Parathyroid adenoma (tissue), 2 donors: Measurements from ENCODE around the gene MAIP1.

Experiments used
- H2AFZ ChIP-seq: fragments of 300-600 bp; sonication (generic); one replicate; pipeline ENCODE4 v1.7.0; 2017; ENCODE audit warnings: antibody characterized with exemption, mild to moderate bottlenecking
- H3K27ac ChIP-seq: fragments of 300-600 bp; sonication (generic); one replicate; pipeline ENCODE4 v1.7.0; 2017
- H3K27me3 ChIP-seq: fragments of 300-600 bp; sonication (generic); one replicate; pipeline ENCODE4 v1.7.0; 2017; ENCODE audit warnings: low read length; ENCODE audit not compliant: control insufficient read depth, insufficient read depth
- H3K36me3 ChIP-seq: fragments of 300-600 bp; sonication (generic); one replicate; pipeline ENCODE4 v1.7.0; 2017; ENCODE audit warnings: low read length; ENCODE audit not compliant: control insufficient read depth, insufficient read depth
- H3K4me1 ChIP-seq: fragments of 300-600 bp; sonication (generic); one replicate; pipeline ENCODE4 v1.7.0; 2017; ENCODE audit warnings: control low read depth
- H3K4me2 ChIP-seq: fragments of 300-600 bp; sonication (generic); one replicate; pipeline ENCODE4 v1.7.0; 2017; ENCODE audit warnings: low read length
- H3K4me3 ChIP-seq: fragments of 300-600 bp; sonication (generic); one replicate; pipeline ENCODE4 v1.7.0; 2017; ENCODE audit warnings: low read depth, low read length
- H3K79me2 ChIP-seq: fragments of 300-600 bp; sonication (generic); one replicate; pipeline ENCODE4 v1.7.0; 2017; ENCODE audit warnings: control low read depth
- H3K9ac ChIP-seq: fragments of 300-600 bp; sonication (generic); one replicate; pipeline ENCODE4 v1.7.0; 2017; ENCODE audit warnings: mild to moderate bottlenecking
- H3K9me3 ChIP-seq: fragments of 300-600 bp; sonication (generic); one replicate; pipeline ENCODE4 v1.7.0; 2017; ENCODE audit warnings: low read length; ENCODE audit not compliant: control insufficient read depth
- TF ChIP-seq, protein P1 (sequence below): fragments of 300-600 bp; sonication (generic); IDR thresholded peaks from one replicate; pipeline ENCODE4 v1.7.0; 2017; ENCODE audit warnings: antibody characterized with exemption, mild to moderate bottlenecking
- donor health status: primary hyperparathyroidism.

MAIP1 gene

DNA sequence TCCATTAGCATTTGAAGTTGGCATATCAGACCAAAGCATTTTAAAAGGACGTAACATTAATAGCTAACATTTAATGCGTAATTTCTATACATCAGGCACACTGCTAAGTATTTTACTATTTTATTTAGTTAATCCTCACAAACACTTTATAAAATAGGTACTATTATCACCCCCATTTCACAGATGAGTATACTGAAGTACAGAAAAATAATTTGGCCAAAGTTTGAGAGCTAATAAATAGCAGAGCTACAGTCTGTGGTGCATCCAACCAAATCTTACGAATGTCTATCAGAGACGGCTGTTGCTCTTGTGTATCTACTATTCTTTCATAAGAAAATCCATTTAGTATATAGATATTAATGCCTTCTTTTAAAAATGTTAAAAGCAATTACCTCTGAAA lies 12.0 kb upstream of the MAIP1 start:
- Histone ChIP-seq H3K9ac (no peak overlapping the region), H3K9me3 (no peaks in the 10 kb centered on the region), H3K27ac (no peak overlapping the region), H3K4me1 (no peaks in the 10 kb centered on the region), H3K4me3 (no peak overlapping the region), H3K27me3 (no peaks in the 10 kb centered on the region), H2AFZ (no peak overlapping the region), H3K79me2 (no peaks in the 10 kb centered on the region), H3K4me2 (no peak overlapping the region), H3K36me3 (no peaks in the 10 kb centered on the region)
- TF ChIP-seq, protein P1, sequence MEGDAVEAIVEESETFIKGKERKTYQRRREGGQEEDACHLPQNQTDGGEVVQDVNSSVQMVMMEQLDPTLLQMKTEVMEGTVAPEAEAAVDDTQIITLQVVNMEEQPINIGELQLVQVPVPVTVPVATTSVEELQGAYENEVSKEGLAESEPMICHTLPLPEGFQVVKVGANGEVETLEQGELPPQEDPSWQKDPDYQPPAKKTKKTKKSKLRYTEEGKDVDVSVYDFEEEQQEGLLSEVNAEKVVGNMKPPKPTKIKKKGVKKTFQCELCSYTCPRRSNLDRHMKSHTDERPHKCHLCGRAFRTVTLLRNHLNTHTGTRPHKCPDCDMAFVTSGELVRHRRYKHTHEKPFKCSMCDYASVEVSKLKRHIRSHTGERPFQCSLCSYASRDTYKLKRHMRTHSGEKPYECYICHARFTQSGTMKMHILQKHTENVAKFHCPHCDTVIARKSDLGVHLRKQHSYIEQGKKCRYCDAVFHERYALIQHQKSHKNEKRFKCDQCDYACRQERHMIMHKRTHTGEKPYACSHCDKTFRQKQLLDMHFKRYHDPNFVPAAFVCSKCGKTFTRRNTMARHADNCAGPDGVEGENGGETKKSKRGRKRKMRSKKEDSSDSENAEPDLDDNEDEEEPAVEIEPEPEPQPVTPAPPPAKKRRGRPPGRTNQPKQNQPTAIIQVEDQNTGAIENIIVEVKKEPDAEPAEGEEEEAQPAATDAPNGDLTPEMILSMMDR, result no peak

DNA sequence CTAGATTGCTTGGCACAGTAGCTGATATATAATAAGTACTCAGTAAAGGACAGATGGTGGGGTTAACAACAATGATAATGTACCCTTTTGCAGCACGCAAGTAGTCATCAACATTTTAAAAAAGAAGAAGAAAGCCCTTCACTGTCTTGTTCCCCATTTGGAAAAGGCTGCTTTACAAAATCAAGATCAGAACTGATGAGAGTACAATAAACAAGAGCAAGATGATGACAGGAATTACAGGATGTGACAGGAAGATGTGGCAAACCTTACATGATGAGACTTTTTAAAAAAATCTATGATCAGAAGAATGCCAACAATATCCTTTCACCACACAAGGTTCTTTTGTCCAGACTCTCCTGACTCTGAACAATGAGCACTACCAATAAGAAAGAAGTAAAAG lies 9.2 kb upstream of the MAIP1 start:
- Histone ChIP-seq H3K27me3 (no peaks in the 10 kb centered on the region), H3K36me3 (no peaks in the 10 kb centered on the region), H3K79me2 (no peaks in the 10 kb centered on the region), H3K27ac (no peak overlapping the region), H2AFZ (no peak overlapping the region), H3K4me1 (no peaks in the 10 kb centered on the region), H3K9ac (no peak overlapping the region), H3K9me3 (no peaks in the 10 kb centered on the region), H3K4me2 (no peak overlapping the region), H3K4me3 (no peak overlapping the region)
- TF ChIP-seq, protein P1, result no peak

DNA sequence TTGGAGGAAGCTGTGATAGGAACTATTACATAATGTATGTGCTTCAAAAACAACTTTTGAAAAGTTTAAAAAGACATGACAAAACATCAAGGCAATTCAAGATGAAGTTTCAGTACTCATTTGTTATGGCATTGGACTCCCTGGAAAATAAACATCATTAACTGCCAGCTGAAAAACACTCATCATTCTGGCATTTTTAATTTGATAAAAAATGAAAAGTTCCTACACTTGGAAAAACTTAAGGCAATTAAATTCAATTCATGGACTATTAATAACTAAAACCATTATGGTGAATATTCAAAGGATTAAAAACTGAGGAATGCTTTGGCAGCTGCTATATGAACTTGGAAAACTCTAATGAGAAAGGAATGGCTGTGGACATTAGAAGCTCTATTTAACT lies 8.5 kb upstream of the MAIP1 start:
- H3K4me3 ChIP-seq, result no peak overlapping the region
- H3K27me3 ChIP-seq, result no peaks in the 10 kb centered on the region
- no peaks in the 10 kb centered on the region for H3K4me1 ChIP-seq
- H3K9me3 ChIP-seq, result no peaks in the 10 kb centered on the region
- H2AFZ ChIP-seq, result no peak overlapping the region
- H3K9ac ChIP-seq, result no peak overlapping the region
- no peaks in the 10 kb centered on the region for H3K36me3 ChIP-seq
- H3K4me2 ChIP-seq, result no peak overlapping the region
- H3K27ac ChIP-seq, result no peak overlapping the region
- no peaks in the 10 kb centered on the region for H3K79me2 ChIP-seq
- TF ChIP-seq, protein P1, result no peak

DNA sequence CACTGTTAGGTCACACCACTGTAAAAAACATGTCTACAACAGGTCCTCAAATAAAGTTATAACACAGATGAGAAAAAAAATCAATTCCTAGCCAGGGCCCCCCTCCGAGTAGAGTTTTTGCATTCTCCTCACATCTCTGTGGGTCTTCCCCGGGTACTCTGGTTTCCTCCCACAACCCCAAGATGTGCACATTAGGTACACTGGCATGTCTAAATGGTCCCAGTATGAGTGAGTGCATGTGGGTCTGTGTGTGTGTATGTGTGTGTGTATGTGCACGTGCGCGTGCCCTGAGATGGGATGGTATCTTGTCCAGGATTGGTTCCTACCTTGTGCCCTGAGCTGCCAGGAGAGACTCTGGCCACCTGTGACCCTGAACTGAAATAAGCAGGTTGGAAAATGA lies 5.0 kb upstream of the MAIP1 start:
- Histone ChIP-seq H3K27ac (no peak overlapping the region), H2AFZ (no peak overlapping the region), H3K9me3 (no peaks in the 10 kb centered on the region), H3K27me3 (no peaks in the 10 kb centered on the region), H3K36me3 (no peaks in the 10 kb centered on the region), H3K9ac (no peak overlapping the region), H3K79me2 (peaks cover 14% of the 10 kb centered on the region), H3K4me1 (peaks cover 3% of the 10 kb centered on the region), H3K4me3 (no peak overlapping the region), H3K4me2 (no peak overlapping the region)
- TF ChIP-seq, protein P1, result no peak

DNA sequence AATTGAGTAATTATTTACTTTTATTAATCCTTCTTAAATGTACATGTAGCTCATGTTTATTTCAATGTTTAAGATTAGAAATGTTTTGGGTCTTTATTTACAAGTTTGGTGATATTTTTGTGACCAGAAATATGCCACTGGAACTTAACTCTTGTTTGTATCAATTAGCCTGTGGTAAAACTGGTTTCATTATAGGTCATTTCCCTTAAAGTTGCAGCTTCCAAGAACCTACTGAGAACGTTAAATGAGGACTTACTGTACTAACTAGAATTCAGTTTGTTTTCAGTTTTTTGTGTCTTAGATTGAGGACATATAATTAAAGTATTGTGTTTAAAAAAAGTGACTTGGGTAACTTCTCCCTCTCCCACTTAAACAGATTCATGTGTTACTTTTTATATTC lies 4.4 kb upstream of the MAIP1 start:
- Histone ChIP-seq H3K27me3 (no peaks in the 10 kb centered on the region), H2AFZ (no peak overlapping the region), H3K4me2 (no peak overlapping the region), H3K4me3 (no peak overlapping the region), H3K4me1 (peaks cover 3% of the 10 kb centered on the region), H3K9ac (no peak overlapping the region), H3K79me2 (peaks cover 17% of the 10 kb centered on the region), H3K36me3 (no peaks in the 10 kb centered on the region), H3K9me3 (no peaks in the 10 kb centered on the region), H3K27ac (no peak overlapping the region)
- TF ChIP-seq, protein P1, result no peak
